Small intestine (tissue), 7 donors: Measurements from ENCODE around the gene CSTA. TPM values are rescaled to one million over a fixed set of nuclear protein-coding genes. Genes with fewer than 3 reads are reported as not detected.

Experiments
- DNase-seq, 2 donors: peaks; one replicate each; pipeline versions ENCODE4 v3.0.0 to v3.0.0-alpha.2; 2013
- FAIRE-seq: peaks from 2 replicates; lab custom pipeline; 2012; peaks lifted over from hg19 to GRCh38; lab: Jason Lieb, UNC
- H3K27ac ChIP-seq, 3 donors: one replicate each; pipeline ENCODE4 v1.5.1; 2013; ENCODE audit warnings: low read length in 2 of 3, mild to moderate bottlenecking in 2 of 3, control low read depth in 1 of 3, inconsistent platforms in 1 of 3, low read depth in 1 of 3, moderate library complexity in 1 of 3
- H3K27me3 ChIP-seq, 3 donors: one replicate each; pipeline ENCODE4 v1.6.1; 2013; ENCODE audit warnings: low read length in 3 of 3, inconsistent platforms in 1 of 3; ENCODE audit not compliant: control insufficient read depth in 3 of 3, insufficient read depth in 3 of 3
- H3K36me3 ChIP-seq, 3 donors: one replicate each; pipeline ENCODE4 v1.6.1; 2013; ENCODE audit warnings: low read length in 3 of 3, inconsistent platforms in 1 of 3, low read depth in 1 of 3, mild to moderate bottlenecking in 1 of 3, moderate library complexity in 1 of 3; ENCODE audit not compliant: control insufficient read depth in 3 of 3, insufficient read depth in 2 of 3
- H3K4me1 ChIP-seq, 3 donors: one replicate each; pipeline ENCODE4 v1.6.1; 2013; ENCODE audit warnings: low read length in 2 of 3, inconsistent platforms in 1 of 3, low read depth in 1 of 3, mild to moderate bottlenecking in 1 of 3, moderate library complexity in 1 of 3; ENCODE audit not compliant: control insufficient read depth in 3 of 3, insufficient read depth in 2 of 3
- H3K4me3 ChIP-seq, 3 donors: one replicate each; pipeline ENCODE4 v1.5.1; 2013; ENCODE audit warnings: low read length in 3 of 3, control low read depth in 1 of 3, inconsistent platforms in 1 of 3, low read depth in 1 of 3, mild to moderate bottlenecking in 1 of 3, moderate library complexity in 1 of 3
- H3K9me3 ChIP-seq, 2 donors: one replicate each; pipeline ENCODE4 v1.6.1; 2013; ENCODE audit warnings: low read depth in 1 of 2, low read length in 1 of 2; ENCODE audit not compliant: control insufficient read depth in 2 of 2, insufficient read depth in 1 of 2
- WGBS, 3 donors: extraction: QIAGEN DNeasy Blood & Tissue Kit; methylation state at CpG; one replicate each; pipeline ENCODE4 v1.1.7; 2013; 5-methylcytosine and 5-hydroxymethylcytosine counted together
- polyA plus RNA-seq, 4 donors: library from polyadenylated mRNA; stranded (reverse) in 3 of 4; unstranded in 1 of 4; fragments of 200-250 nt in 3 of 4; fragments of 120-200 nt in 1 of 4; gene quantifications; one replicate each; pipeline versions ENCODE4 v1.2.1 to v1.2.3, GENCODE V29; 2013
- donor health status: healthy with polysubstance abuse.
- donor health status: control.
- donor health status: control.
- donor health status: Bipolar disorder and iron deficiency.
- donor health status: healthy.

The CSTA gene
- polyA plus RNA-seq, 4 donors = 1.8 to 10.8 (median 5.6) TPM

GRCh38 chr3:122299872-122300460 is 25.1 kb upstream of the CSTA start:
- Histone ChIP-seq H3K27me3 (no peaks in the 10 kb centered on the region), H3K4me3 (no peak overlapping the region), H3K36me3 (no peaks in the 10 kb centered on the region), H3K4me1 (no peaks in the 10 kb centered on the region), H3K27ac (no peak overlapping the region), H3K9me3 (peaks cover 0 to 5% of the 10 kb centered on the region in 2 donors)
- WGBS, 3 donors = 86 to 90% (median 88%) methylated on average over 12 of the region's 12 CpGs
- FAIRE-seq (peak; percentile 98), DNase-seq (peak; percentile 24 to 50)

DNA sequence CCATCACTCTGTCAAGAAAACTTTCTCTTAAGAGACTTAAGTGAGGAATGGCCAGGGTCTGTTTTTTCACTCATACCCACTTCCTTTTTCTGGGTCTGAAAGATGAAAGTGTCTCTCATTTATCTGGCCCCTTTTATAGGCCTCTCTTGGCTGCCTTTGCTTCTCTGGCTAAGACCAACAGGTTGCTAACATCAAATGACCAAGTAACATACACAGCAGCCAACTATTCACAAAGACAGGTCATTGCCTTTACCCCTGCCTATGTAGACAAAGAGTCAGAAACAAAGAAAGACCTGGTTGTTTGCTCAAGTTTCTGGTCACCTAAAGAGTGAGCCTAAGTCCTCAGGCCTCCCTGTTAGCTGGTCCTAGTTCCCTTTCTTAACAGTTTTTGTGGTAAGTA is 24.0 kb upstream of the CSTA start:
- no peak for FAIRE-seq
- H3K36me3 ChIP-seq = no peaks in the 10 kb centered on the region
- H3K4me3 ChIP-seq = no peak overlapping the region
- no peaks in the 10 kb centered on the region for H3K27me3 ChIP-seq
- no peak overlapping the region for H3K27ac ChIP-seq
- no peak for DNase-seq
- peaks cover 0 to 5% (median 0%) of the 10 kb centered on the region in 3 donors for H3K4me1 ChIP-seq
- H3K9me3 ChIP-seq = peaks cover 0 to 5% of the 10 kb centered on the region in 2 donors

DNA sequence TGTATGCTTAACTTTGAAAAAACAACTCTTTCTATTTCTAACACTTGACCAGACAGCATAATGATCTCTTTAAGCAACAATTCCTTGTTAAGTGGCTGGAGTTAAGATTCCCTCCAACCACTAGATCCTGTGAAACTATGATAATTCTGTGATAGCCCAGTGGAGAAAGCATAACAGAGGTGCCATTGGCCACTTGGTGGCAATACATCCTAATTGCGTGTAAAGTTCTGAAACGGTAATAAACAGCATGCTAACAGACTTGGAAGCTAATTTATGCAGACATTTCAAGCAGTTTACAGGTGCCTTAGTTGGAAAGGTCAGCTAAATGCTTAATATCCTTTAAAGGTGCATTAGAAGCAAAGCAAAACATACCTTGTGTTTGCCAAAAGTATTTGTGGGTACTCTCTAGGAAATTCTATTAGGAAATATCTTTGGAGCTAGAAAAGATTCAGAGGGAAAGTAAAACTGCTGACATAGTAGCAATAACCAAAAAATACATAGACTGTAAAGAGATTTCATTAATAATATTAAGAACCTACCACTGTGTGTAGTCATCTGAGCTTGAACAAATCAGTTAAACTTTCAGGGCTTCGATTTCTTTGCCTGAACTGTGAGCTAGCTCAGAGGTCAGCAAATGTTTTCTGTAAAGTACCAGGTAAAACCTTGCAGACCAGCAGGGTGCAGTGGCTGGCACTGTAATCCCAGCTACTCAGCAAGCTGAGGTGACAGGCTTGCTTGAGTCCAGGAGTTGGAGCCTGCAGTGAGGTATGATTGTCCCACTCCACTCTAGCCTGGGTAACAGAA is 19.0 kb upstream of the CSTA start:
- DNase-seq (peak; percentile 58 to 77), FAIRE-seq (no peak)
- Histone ChIP-seq H3K4me3 (no peak overlapping the region), H3K9me3 (no peaks in the 10 kb centered on the region), H3K4me1 (peaks cover 0 to 5% (median 0%) of the 10 kb centered on the region in 3 donors), H3K27ac (no peak overlapping the region), H3K36me3 (no peaks in the 10 kb centered on the region), H3K27me3 (no peaks in the 10 kb centered on the region)
- WGBS, 3 donors = 10 to 33% (median 19%) methylated on average over 3 of the region's 3 CpGs

- no peak overlapping the region for H3K27ac ChIP-seq
Measured at GRCh38 chr3:122306622-122306953, 18.5 kb upstream of the CSTA start.

GRCh38 chr3:122307094-122307687 is 17.9 kb upstream of the CSTA start:
- 72 to 87% (median 76%) methylated on average over 4 of the region's 4 CpGs for WGBS, 3 donors
- no peak for DNase-seq
- H3K4me3 ChIP-seq = no peak overlapping the region
- FAIRE-seq = no peak
- H3K27me3 ChIP-seq = no peaks in the 10 kb centered on the region
- H3K4me1 ChIP-seq = peaks cover 0 to 5% (median 0%) of the 10 kb centered on the region in 3 donors
- H3K27ac ChIP-seq = no peak overlapping the region
- H3K36me3 ChIP-seq = no peaks in the 10 kb centered on the region
- no peaks in the 10 kb centered on the region for H3K9me3 ChIP-seq

More at GRCh38 chr3:122306622-122306953, 18.5 kb upstream of the CSTA start:
- Histone ChIP-seq H3K9me3 (no peaks in the 10 kb centered on the region), H3K36me3 (no peaks in the 10 kb centered on the region), H3K27me3 (no peaks in the 10 kb centered on the region), H3K4me1 (peaks cover 0 to 5% (median 0%) of the 10 kb centered on the region in 3 donors), H3K4me3 (no peak overlapping the region)
- WGBS, 3 donors = 50 to 51% (median 50%) methylated on average over 2 of the region's 2 CpGs
- FAIRE-seq = no peak
- no peak for DNase-seq

GRCh38 chr3:122307976-122308375 is 17.1 kb upstream of the CSTA start:
- Histone ChIP-seq H3K4me3 (no peak overlapping the region), H3K27ac (no peak overlapping the region), H3K36me3 (no peaks in the 10 kb centered on the region), H3K9me3 (no peaks in the 10 kb centered on the region), H3K27me3 (no peaks in the 10 kb centered on the region), H3K4me1 (peaks cover 0 to 5% (median 0%) of the 10 kb centered on the region in 3 donors)
- FAIRE-seq (no peak), DNase-seq (no peak)

DNA sequence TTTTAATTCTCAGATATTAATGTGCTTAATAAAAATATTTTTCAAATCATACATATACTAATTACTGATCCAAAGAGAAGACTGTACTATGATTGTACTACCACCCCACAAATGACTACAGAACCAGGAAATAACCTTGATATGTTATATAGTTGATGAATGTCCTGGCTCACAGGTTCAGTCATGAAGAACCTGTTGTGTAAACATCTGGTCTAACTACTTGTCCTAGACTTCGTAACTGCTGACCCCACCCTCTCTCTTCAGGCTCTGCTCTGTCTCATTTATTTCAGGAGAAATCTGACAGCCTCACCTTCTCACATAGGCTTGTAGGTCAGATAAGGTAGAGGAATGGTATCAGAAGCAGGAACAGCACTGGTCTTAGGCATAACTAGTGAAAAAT is 14.7 kb upstream of the CSTA start:
- DNase-seq = peak; percentile 59 to 89
- no peaks in the 10 kb centered on the region for H3K27me3 ChIP-seq
- H3K36me3 ChIP-seq = no peaks in the 10 kb centered on the region
- peaks cover 0 to 15% (median 0%) of the 10 kb centered on the region in 3 donors for H3K4me1 ChIP-seq
- WGBS, 3 donors = 13 to 16% (median 13%) methylated on average over 1 of the region's 1 CpG
- FAIRE-seq = no peak
- H3K9me3 ChIP-seq = no peaks in the 10 kb centered on the region
- no peak overlapping the region for H3K27ac ChIP-seq
- H3K4me3 ChIP-seq = no peak overlapping the region

DNA sequence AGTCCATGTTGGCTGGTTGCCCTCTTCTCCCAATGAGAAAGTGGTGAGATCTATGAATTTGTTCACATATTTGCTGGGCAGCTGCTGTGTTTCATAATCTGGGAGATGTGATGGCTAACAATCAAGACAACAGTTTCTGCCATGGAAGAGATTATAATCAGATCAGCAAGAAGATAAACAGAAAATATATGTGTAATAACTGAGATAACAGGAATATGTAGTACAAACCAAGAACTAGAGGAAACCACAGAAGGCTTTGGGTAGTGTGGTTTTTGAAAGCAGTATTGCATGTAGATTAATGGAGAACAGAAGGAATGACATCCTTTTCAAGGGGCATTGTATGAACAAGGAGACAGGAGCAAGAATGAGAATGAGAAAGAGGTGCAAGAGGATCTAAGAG is 12.2 kb upstream of the CSTA start:
- H3K27ac ChIP-seq = no peak overlapping the region
- H3K27me3 ChIP-seq = no peaks in the 10 kb centered on the region
- peaks cover 0 to 9% (median 0%) of the 10 kb centered on the region in 3 donors for H3K4me1 ChIP-seq
- H3K9me3 ChIP-seq = no peaks in the 10 kb centered on the region
- H3K4me3 ChIP-seq = no peak overlapping the region
- FAIRE-seq (no peak), DNase-seq (no peak)
- H3K36me3 ChIP-seq = no peaks in the 10 kb centered on the region
